K562 (cell line): ENCODE results near the gene TLN1.

Experiments used
- EP300 ChIP-seq: IDR thresholded peaks from 2 replicates; pipeline ENCODE4 v1.6.1; 2012; ENCODE audit warnings: low read length, improper control_type of control experiment
- ZNF586 ChIP-seq: fragments of 450-650 bp; formaldehyde crosslinking; conservative IDR thresholded peaks from 2 replicates; pipeline ENCODE4 v1.4.0; 2020; ENCODE audit warnings: mild to moderate bottlenecking, moderate library complexity
- TF ChIP-seq, protein P1 (sequence below): fragments of 250-450 bp; sonication (Bioruptor Pico); IDR thresholded peaks from 2 replicates; pipeline ENCODE4 v1.8.0; 2021; ENCODE audit warnings: mild to moderate bottlenecking, moderate library complexity

DNA sequence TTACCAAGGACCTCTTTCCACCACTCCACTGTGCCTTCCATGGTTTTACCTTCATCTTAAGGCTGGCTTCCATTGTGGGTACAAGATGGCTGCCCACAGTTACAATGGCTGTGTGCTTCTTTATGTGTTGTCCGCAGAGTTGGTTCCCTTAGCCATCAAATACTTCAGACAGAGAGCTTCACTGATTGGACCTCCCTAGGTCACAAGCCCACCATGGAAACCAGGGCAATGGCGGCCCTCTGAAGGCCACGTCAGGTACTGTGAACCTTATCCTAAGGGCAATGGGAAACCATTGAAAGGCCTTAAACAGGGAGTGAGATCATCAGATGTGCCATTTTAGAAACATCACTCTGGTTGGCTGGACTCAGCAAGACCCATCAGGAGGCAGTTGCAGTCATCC is 64.1 kb downstream of the TLN1 start:
- TF ChIP-seq, protein P1, sequence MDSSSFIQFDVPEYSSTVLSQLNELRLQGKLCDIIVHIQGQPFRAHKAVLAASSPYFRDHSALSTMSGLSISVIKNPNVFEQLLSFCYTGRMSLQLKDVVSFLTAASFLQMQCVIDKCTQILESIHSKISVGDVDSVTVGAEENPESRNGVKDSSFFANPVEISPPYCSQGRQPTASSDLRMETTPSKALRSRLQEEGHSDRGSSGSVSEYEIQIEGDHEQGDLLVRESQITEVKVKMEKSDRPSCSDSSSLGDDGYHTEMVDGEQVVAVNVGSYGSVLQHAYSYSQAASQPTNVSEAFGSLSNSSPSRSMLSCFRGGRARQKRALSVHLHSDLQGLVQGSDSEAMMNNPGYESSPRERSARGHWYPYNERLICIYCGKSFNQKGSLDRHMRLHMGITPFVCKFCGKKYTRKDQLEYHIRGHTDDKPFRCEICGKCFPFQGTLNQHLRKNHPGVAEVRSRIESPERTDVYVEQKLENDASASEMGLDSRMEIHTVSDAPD (CRISPR knock-in tag): no peak
- TF ChIP-seq EP300: no peak
- TF ChIP-seq ZNF586 (CRISPR knock-in tag): no peak
